Right atrium auricular region (tissue), 2 donors: ENCODE data around the gene COG2. TPM values are rescaled to one million over a fixed set of nuclear protein-coding genes. Genes with fewer than 3 reads are reported as not detected.
A peak's percentile ranks its signal among the peaks of the same experiment; 100 is the strongest.

Source experiments
- DNase-seq: peaks from one replicate; pipeline ENCODE4 v3.0.0-alpha.2; 2019; ENCODE audit warnings: low spot score
- H3K27ac ChIP-seq, 2 donors: fragments of 200-600 bp; sonication (generic); 1 replicate in 1 of 2; 2 replicates in 1 of 2; pipeline ENCODE4 v1.5.1; 2016 to 2019
- H3K27me3 ChIP-seq, 2 donors: fragments of 200-600 bp; sonication (generic); one replicate each; pipeline versions ENCODE4 v1.5.1 to v1.6.0; 2017 to 2019
- H3K36me3 ChIP-seq: fragments of 200-600 bp; sonication (generic); one replicate; pipeline ENCODE4 v1.5.1; 2016
- H3K4me1 ChIP-seq, 2 donors: fragments of 200-600 bp; sonication (generic); one replicate each; pipeline versions ENCODE4 v1.5.1 to v1.6.0; 2017 to 2019
- H3K4me3 ChIP-seq, 2 donors: fragments of 200-600 bp; sonication (generic); 1 replicate in 1 of 2; 2 replicates in 1 of 2; pipeline ENCODE4 v1.5.1; 2017 to 2019; ENCODE audit warnings: mild to moderate bottlenecking in 1 of 2, moderate library complexity in 1 of 2
- H3K9me3 ChIP-seq, 2 donors: fragments of 200-600 bp; sonication (generic); one replicate each; pipeline ENCODE4 v1.5.1; 2019
- CTCF ChIP-seq, 2 donors: fragments of 200-600 bp; sonication (generic); IDR thresholded peaks; one replicate each; pipeline ENCODE4 v1.5.1; 2019; ENCODE audit warnings: antibody characterized with exemption in 2 of 2
- total RNA-seq, 2 donors: library from RNA; depleted of rRNA; stranded (reverse); fragments of >200 nt; gene quantifications; one replicate each; pipeline ENCODE4 v1.1.0, GENCODE V29; 2016

Gene COG2
- total RNA-seq, 2 donors from 2014 or later, result 27.6 to 34.7 TPM

DNA sequence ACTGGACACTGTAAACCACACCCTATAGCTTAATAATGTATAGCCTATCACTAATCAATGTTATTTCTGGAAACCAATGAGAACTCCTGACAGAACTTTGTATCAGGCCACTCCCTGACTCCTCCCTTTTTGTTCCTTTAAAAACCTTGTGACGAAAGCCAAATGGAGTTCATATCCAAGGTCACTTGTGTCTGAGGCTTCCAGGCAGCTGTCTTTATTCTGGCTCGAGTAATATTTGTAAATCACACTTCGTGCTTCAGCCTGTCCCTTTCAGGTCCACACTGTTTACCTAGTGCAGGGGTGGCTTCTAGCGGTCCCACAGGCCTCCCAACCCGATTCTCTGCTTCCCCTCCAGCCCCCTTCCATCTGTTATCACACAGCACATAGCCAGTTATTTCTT is 88.7 kb downstream of the COG2 start:
- Histone ChIP-seq H3K36me3 (no peaks in the 10 kb centered on the region), H3K4me1 (peaks cover 0 to 28% of the 10 kb centered on the region in 2 donors), H3K4me3 (no peak overlapping the region), H3K27ac (peak overlapping the region; percentile 52 to 71), H3K9me3 (no peaks in the 10 kb centered on the region), H3K27me3 (no peaks in the 10 kb centered on the region)
- TF ChIP-seq CTCF (IDR thresholded peaks at IDR 0.05), result no peak
- DNase-seq, result no peak

GRCh38 chr1:230735447-230735846 is 93.2 kb downstream of the COG2 start:
- Histone ChIP-seq H3K4me1 (peaks cover 0 to 10% of the 10 kb centered on the region in 2 donors), H3K9me3 (peaks cover 0 to 5% of the 10 kb centered on the region in 2 donors), H3K4me3 (no peak overlapping the region), H3K36me3 (no peaks in the 10 kb centered on the region), H3K27ac (no peak overlapping the region), H3K27me3 (no peaks in the 10 kb centered on the region)
- TF ChIP-seq CTCF (IDR thresholded peaks at IDR 0.05), result no peak
- DNase-seq, result no peak

- H3K27me3 ChIP-seq, result no peaks in the 10 kb centered on the region
- no peak for DNase-seq
- no peak for TF ChIP-seq CTCF (IDR thresholded peaks at IDR 0.05)
- peaks cover 0 to 5% of the 10 kb centered on the region in 2 donors for H3K9me3 ChIP-seq
- no peaks in the 10 kb centered on the region for H3K36me3 ChIP-seq
- H3K4me3 ChIP-seq, result no peak overlapping the region
- no peaks in the 10 kb centered on the region for H3K4me1 ChIP-seq
- no peak overlapping the region for H3K27ac ChIP-seq
These were observed 95.5 kb downstream of the COG2 start for GRCh38 chr1:230737622-230738262.

DNA sequence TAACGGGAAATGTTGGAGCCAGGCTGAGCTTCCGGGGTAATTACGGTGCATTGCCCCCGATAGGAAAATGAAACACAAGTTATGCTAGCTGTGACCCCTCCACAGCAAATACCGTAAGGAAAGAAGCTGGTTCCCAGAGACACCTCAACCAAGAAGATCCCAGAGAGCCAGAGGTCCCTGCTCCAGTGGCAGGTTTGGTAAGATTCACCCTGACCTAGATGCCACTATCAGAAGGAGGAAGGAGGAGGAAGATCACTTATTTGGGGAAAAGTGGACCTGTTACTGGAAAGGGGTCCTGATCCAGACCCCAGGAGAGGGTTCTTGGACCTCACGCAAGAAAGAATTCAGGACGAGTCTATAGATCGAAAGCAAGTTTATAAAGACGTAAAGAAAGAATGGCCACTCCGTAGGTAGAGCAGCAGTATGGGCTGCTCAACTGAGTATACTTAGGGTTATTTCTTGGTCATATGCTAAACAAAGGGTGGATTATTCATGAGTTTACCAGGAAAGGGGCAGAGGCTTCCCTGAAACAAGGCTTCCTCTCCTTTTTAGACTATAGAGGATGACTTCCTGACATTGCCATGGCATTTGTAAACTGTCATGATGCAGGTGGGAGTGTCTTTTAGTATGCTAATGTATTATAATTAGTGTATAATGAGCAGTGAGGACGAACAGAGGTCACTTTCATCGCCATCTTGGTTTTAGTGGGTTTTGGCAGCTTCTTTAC is 97.4 kb downstream of the COG2 start:
- Histone ChIP-seq H3K36me3 (no peaks in the 10 kb centered on the region), H3K9me3 (peaks cover 0 to 5% of the 10 kb centered on the region in 2 donors), H3K4me3 (no peak overlapping the region), H3K4me1 (no peaks in the 10 kb centered on the region), H3K27ac (no peak overlapping the region), H3K27me3 (no peaks in the 10 kb centered on the region)
- TF ChIP-seq CTCF (IDR thresholded peaks at IDR 0.05), result no peak
- DNase-seq, result no peak

Other genes starting within 250 kb of the COG2 start
- 10 to 100 TPM; 13.2 to 18.5 TPM for gene PGBD5, start 216.1 kb upstream of the COG2 start, total RNA-seq
- gene AGT, start 71.6 kb downstream of the COG2 start, total RNA-seq, result 100 to 1,000 TPM in 1 of 2 donors, 10 to 100 TPM in 1; 86.3 to 152 TPM
- gene CAPN9, start 104.9 kb downstream of the COG2 start, total RNA-seq, result not detected
- 100 to 1,000 TPM in 1 of 2 donors, 10 to 100 TPM in 1; 86.1 to 115 TPM for gene C1orf198, start 226.0 kb downstream of the COG2 start, total RNA-seq